ENCODE data around the gene P3H1.

DNA sequence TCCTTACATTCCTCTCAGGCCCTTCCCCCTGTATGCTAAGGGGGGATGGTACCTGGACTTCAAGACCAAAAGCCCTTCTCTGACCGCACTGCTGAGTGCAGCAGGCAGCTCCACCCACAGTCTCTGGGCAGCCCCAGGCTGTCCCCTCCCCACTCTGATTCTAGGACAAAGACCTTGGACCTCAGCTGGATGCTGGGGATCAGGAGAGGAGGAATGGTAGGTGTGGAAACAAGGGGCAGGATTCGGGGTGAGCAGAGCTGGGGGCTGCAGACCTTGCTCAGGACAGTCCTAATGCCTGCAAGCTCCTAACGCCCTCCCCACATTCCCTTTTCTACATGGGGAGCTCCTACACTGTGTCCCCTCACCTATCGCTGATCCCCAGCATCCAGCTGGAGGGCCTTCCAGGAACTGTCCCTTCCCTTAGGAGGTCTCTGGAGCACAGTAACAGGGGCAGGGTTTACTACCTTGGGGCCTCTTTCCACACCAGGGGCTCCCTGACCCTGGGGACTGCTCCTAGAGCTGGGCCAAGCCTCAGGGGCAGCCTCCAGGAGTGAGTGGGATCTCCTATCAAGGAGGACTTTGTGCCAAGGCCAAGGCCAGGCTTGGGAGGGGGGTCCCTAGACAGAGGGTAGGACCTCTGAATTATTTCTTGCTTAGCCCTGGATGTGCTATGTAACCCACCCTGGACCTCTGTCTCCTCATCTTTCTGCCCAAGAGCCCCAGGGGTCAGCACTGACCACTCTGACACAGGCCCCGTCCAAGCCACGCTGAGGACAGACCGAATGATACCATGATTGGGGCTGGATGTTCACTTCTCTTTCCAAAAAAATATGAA is 32.4 kb downstream of the P3H1 start:
- no peak for TF ChIP-seq POLR2AphosphoS5 (IDR thresholded peaks at IDR 0.05; ENCODE audit: low read depth, low read length)
- TF ChIP-seq, protein P1, sequence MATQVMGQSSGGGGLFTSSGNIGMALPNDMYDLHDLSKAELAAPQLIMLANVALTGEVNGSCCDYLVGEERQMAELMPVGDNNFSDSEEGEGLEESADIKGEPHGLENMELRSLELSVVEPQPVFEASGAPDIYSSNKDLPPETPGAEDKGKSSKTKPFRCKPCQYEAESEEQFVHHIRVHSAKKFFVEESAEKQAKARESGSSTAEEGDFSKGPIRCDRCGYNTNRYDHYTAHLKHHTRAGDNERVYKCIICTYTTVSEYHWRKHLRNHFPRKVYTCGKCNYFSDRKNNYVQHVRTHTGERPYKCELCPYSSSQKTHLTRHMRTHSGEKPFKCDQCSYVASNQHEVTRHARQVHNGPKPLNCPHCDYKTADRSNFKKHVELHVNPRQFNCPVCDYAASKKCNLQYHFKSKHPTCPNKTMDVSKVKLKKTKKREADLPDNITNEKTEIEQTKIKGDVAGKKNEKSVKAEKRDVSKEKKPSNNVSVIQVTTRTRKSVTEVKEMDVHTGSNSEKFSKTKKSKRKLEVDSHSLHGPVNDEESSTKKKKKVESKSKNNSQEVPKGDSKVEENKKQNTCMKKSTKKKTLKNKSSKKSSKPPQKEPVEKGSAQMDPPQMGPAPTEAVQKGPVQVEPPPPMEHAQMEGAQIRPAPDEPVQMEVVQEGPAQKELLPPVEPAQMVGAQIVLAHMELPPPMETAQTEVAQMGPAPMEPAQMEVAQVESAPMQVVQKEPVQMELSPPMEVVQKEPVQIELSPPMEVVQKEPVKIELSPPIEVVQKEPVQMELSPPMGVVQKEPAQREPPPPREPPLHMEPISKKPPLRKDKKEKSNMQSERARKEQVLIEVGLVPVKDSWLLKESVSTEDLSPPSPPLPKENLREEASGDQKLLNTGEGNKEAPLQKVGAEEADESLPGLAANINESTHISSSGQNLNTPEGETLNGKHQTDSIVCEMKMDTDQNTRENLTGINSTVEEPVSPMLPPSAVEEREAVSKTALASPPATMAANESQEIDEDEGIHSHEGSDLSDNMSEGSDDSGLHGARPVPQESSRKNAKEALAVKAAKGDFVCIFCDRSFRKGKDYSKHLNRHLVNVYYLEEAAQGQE (IDR thresholded peaks at IDR 0.05; ENCODE audit: insufficient read depth in 1 of 2, low read depth in 2 of 2, low read length in 2 of 2), result no peak
- no peak for TF ChIP-seq TAF1 (IDR thresholded peaks at IDR 0.05; ENCODE audit: borderline replicate concordance, insufficient read depth, low read length)
- no peak for TF ChIP-seq SIN3A (IDR thresholded peaks at IDR 0.05; ENCODE audit: borderline replicate concordance, insufficient read depth, low read length)
- TF ChIP-seq FOXP2 (optimal IDR thresholded peaks at IDR 0.05; ENCODE audit: borderline replicate concordance, extremely low read depth, extremely low read length, insufficient read depth), result no peak

Measured in PFSK-1 (cell line).